Esophagus muscularis mucosa (tissue), 3 donors: ENCODE results near the gene PYGM.

Experiments used
- CTCF ChIP-seq, 3 experiments: fragments of 200-600 bp in 2 of 3; fragments of 450-650 bp in 1 of 3; sonication (generic) in 2 of 3; IDR thresholded peaks; one replicate each; pipeline ENCODE4 v1.5.1; 2017 to 2019; ENCODE audit warnings: antibody characterized with exemption in 3 of 3, mild to moderate bottlenecking in 2 of 3, moderate library complexity in 1 of 3
- POLR2AphosphoS5 ChIP-seq, 2 donors: sonication (generic); formaldehyde crosslinking; IDR thresholded peaks; one replicate each; pipeline ENCODE4 v1.6.1; 2017; ENCODE audit warnings: antibody characterized with exemption in 2 of 2

GRCh38 chr11:64755681-64756361 lies 4.0 kb downstream of the PYGM start:
- no peak for TF ChIP-seq CTCF (IDR thresholded peaks at IDR 0.05)
- no peak for TF ChIP-seq POLR2AphosphoS5 (IDR thresholded peaks at IDR 0.05)
